HG02588 (cell line): ENCODE results near the gene SLC35E1.

ENCODE experiments used
- ATAC-seq: cut with Tn5 transposase; IDR thresholded peaks from one replicate; pipeline ENCODE4 v1.9.1; 2021; ENCODE audit warnings: mild to moderate bottlenecking, moderate library complexity; ENCODE audit not compliant: unreplicated experiment

The SLC35E1 gene

DNA sequence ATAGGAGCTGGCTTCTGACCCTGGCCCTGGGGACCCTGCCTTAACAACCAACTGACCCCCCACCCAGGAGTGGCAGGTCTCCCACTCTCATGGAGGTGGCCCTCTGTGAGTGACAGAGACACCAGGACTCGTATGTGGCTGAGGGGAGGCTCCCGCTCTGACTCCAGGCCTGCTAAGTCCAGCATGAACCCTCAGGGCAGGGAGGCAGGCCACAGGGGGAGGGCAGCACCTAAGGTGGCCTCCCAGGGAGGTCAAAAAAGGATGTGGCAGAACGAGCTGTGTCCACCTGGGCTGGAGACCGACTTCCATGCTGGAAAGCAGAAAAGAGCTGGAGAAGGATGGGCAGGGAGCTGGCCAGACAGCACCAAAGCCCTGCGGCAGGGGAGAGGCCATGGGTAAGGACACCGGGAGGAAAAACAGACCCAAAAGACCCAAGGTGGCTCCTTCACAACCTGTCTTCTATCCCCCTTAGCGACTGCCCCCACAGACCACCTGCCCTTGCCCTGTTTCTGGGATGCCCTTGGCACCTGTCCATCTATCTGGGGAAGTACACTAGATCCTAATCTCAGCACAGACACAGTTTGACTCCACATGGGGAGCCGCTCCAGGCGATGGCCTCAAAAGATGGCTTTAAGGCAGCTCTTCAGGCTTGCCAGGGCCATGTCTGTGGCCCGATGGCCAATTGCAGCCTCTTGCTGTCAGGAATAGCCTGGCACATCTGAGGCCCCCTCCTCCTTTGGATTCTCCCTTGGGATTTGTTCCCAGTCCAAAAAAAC lies 10.5 kb upstream of the SLC35E1 start:
- no peak for ATAC-seq

DNA sequence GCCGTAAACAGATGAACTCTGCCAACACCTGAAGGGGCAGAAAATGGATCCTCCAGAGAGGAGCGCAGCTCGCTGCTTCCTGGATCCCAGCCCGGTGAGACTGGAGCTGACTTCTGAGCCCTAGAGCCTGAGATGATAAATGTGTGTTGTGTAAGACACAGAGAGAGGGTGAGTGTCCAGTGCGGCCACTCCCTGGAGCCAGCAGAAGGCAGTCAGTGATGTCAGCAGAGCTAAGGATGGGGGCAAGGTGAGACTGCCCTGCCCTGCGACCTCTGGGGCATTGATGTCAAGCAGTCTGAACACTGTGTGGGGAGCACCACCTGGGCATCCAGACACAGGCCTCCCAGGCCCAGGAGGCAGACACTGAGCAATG lies 9.7 kb upstream of the SLC35E1 start:
- ATAC-seq: no peak

- no peak for ATAC-seq
These were observed 9.1 kb upstream of the SLC35E1 start for GRCh38 chr19:16581145-16581970.

- no peak for ATAC-seq
These were observed 7.2 kb upstream of the SLC35E1 start for GRCh38 chr19:16579381-16579780.

DNA sequence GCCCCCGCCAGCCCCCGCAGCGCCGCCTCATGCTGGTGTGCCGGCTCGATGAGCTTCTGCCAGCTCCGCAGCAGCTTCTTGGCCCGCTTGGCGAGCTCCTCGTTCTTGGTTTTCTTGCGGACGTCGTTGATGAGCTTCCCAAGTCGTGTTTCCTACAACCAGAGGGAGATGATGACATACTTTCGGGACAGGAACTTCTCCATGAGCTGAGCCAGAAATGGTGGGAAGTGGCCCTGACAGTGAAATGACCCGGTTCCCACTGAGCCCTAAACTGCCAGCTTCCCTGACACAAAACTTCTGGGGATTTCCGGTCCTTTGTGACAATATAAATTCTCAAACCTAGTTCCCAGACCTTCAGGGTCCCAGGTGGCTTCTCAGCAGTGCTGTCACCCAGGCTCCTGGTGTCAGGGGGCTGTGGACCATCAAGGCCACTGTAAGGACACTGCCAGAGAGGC lies 5.3 kb upstream of the SLC35E1 start:
- ATAC-seq: no peak

DNA sequence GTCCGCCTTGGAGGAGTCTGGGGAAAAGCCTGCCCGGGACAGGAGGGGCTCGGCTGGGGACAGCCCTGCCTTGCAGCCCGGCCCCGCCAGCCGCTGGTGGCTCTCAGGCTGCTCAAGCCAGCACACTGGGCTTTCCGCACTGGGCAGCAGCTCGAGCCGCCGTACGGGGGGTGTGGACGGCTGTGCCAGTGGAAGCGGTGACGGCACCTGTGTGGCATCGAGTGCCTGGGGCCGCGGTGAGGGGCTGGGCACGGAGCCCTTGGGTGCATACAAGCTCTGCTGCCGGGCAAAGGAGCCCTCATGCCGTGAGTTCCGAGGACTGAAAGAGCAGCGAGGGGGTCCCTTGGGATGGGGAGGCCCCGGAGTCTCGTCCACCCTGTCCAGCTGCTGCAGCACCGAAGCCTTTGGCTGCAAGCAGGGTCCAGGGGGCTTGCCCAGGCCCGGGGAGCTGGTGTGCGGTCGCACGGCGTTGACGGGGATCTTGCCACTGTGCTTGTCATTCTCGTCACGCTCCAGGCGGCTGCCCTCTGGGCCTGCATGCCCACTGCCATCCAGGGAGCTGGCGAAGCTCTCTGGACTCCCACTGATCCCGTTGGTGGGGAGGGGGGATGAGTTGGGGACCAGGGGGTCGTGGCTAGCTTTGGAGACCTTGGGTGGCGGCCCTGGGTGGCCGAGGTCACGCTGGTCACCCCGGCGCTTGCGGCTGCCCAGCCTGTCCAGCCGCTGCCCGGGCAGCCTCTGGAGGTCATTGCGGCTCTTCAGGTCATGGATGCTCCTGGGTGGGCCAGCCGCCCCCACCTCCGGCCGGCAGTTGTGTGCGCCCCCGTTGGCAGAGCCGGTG lies 4.7 kb upstream of the SLC35E1 start:
- ATAC-seq: no peak

- ATAC-seq: no peak
These were observed 3.9 kb upstream of the SLC35E1 start for GRCh38 chr19:16575861-16576689.

- no peak for ATAC-seq
These were observed 3.1 kb upstream of the SLC35E1 start for GRCh38 chr19:16575282-16575681.

GRCh38 chr19:16573925-16574324 lies 1.7 kb upstream of the SLC35E1 start:
- no peak for ATAC-seq

- ATAC-seq: no peak
These were observed 1.1 kb upstream of the SLC35E1 start for GRCh38 chr19:16573296-16573695.

DNA sequence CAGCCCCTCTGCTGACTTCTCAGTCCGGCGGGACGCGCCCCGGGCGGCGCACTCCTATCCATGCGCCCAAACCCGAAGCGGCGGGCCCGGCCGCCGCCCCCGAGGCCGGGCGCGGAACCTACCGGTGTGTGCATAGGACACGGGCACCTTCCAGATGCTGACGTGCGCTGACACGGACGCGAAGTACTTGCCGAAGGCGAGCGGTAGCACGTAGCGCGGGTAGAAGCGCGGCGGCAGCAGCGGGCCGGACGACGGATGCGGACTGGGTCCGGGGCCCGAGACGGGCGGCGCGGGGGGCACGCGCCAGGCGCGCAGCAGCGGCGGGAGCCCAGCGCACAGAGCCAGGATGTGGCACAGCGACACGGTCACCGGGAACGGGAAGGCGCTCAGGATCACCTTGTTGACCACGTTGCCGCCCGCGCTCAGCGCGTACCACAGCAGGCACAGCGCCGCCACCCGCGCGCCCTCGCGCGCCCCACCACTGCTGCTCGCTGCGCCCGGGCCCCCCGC lies 338 bp downstream of the SLC35E1 start:
- peak; percentile 28 for ATAC-seq

DNA sequence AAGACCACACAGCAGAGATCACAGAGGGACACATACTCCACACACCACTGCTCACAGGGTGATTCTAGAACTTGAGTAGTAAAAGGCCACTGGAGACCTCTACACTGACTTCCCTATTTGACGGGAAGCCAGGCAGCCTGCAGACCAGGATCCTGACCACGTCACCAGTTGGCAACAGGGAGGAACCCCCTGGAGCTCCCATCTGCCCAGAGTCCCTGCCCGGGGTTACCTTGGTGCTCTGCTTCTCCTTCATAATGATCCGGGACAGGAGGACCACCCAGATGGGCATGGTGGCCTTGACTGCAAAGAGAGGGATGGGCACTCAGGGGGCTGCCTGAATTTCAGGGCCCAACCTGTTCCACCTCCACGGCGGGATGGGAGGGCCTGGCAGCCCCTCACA lies 932 bp downstream of the SLC35E1 start:
- ATAC-seq: no peak

DNA sequence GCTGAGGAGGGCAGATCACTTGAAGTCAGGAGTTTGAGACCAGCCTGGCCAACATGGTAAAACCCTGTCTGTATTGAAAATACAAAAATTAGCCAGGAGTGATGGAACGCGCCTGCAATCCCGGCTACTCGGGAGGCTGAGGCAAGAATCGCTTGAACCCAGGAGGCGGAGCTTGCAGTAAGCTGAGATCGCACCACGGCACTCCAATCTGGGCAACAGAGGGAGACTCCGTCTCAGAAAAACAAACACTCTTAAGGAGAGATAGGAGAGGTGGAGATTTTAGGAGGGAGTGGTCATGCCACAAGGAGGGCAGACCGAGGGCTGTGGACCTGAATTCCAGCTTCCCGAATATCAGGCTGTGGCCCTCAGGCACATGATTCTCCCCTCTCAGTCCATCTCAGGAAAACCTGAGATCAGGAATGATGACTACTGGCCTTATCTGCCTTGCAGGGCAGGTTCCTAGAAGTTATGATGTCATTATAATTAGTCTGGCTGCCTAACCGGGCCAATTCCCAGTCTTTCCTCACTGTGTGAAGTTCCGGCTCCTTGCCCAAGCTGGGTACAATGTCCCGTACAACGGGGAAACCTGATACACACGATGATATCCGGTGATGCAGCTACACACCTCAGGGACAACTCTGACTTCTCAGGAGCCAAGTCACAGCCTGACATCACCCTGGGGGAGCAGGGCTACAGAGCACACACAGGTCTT lies 2.5 kb downstream of the SLC35E1 start:
- no peak for ATAC-seq

DNA sequence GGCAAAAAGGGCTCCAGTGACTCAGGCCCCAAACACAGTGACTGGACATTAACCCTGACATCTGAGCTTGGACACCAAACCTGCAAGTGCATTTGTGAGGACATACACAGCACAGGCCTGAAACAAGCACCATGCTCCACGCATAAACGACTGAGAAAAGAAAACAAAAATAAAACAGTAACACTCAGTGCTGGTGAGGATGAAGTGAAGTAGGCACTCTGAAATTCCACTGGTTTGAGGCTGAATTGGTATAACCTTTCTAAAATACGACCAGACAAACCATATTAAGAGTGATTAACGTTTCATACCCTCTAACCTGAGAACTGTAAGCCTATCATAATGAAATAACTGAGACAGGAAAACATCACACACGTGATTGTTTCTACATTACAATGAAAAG lies 5.5 kb downstream of the SLC35E1 start:
- ATAC-seq: no peak

DNA sequence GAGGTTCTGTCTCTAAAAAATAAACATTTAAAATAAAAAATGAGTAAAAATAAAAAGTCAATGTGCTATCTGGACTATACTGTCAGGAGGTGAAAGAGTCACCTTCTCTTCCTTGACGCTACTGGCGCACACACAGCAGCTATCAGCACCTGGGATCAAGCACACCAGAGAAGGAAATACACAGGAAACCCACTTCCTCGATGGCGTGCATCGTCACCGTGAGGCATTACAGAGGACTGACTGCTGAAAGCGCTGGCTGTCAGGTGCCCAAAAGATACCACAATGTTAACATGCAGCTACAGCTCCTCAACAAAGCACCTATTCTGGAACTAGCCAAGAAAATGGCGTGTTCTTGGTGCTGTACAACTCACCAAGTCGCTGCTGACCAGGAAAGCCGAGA lies 6.1 kb downstream of the SLC35E1 start:
- no peak for ATAC-seq

GRCh38 chr19:16564842-16565241 lies 7.4 kb downstream of the SLC35E1 start:
- ATAC-seq: no peak

GRCh38 chr19:16562608-16563025 lies 9.6 kb downstream of the SLC35E1 start:
- no peak for ATAC-seq

- ATAC-seq: no peak
These were observed 10.8 kb downstream of the SLC35E1 start for GRCh38 chr19:16561382-16561781.

DNA sequence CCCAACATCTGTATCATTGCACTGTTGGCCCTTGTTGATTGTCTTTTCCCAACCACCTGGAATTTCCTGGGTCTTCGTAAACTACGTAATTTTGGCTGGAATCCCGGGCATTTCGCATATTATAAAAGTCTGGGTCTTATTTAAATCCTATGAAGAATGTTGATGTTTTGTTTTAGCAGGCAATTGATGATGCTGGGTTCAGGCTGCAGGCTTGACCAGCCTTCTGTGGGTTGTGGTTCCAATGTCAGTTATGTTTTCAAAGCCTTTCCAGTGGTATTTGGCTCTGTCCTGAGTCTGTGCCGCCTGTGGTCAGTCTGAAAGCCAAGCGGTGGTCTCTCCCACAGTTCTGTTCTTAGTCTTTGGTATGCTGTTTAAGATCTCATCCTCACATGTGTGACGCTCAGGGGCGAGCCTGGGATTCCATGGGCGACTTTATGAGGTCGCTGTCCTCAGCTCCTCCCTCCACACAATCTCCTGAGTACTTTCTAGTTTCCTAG lies 12.4 kb downstream of the SLC35E1 start:
- no peak for ATAC-seq
